Stimulated activated CD8-positive, alpha-beta memory T cell treated with anti-CD3 and anti-CD28 coated beads, Interleukin-4, amount 100 ng/mL, for 4 hours (primary cell): Measurements from ENCODE around the gene AQP11.

ENCODE experiments used
- DNase-seq, 2 donors: peaks; one replicate each; pipeline ENCODE4 v3.0.0-alpha.2; 2020; ENCODE audit warnings: low read depth in 2 of 2, low spot score in 1 of 2

Gene AQP11

GRCh38 chr11:77658213-77659013 is 68.7 kb downstream of the AQP11 start:
- no peak for DNase-seq
